ENCODE results near the gene TNXB.

DNA sequence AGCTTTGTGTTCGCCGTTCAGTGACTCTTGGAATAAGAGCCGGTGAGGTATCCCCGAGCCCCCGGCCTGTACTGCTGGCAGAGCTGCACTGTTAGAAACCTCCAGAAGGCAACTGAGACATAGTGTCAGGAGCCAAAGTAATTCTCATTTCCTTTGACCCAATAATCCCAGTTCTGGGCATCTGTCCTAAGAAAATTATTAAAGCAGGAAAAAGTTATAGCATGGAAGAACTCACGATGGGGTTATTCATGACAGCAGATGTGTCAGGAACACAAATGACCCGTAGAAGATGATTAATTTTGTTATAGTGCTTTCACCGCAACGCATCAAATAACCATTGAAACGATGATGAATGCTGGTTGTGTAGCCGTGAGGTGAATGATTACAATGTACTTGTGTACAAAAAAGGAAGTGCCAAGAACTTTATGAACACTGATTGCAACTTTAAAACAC, 50.6 kb downstream of the TNXB start:
- no peak for TF ChIP-seq POLR2A (IDR thresholded peaks at IDR 0.05)
- TF ChIP-seq CTCF (IDR thresholded peaks at IDR 0.05) = no peak
